Measurements from ENCODE around the gene CA14. TPM values are rescaled to one million over a fixed set of nuclear protein-coding genes. Genes with fewer than 3 reads are reported as not detected.
A peak's percentile ranks its signal among the peaks of the same experiment; 100 is the strongest.
"Not testable (repeated sequence)": the region's sequence is repeated elsewhere in the genome, so short reads cannot be mapped to it uniquely, and the experiment has no call there.

Gene CA14
- 0.14 TPM for polyA plus RNA-seq (2013, experiment 1 of 2; ENCODE audit: insufficient read length)
- polyA plus RNA-seq (2013, experiment 2 of 2; ENCODE audit: insufficient read length): 0.39 TPM

- no peak for DNase-seq
Observed at GRCh38 chr1:150257624-150258585, at the start of gene CA14. Gene CA14 (plus strand): TSS chr1:150257774. CDS start chr1:150258129, 355 bp downstream.

- DNase-seq: not testable (repeated sequence)
Observed at GRCh38 chr1:150208460-150208859, 49.1 kb upstream of the CA14 start.

- DNase-seq: no peak
Observed at GRCh38 chr1:150210091-150210490, 47.5 kb upstream of the CA14 start.

GRCh38 chr1:150210706-150211105 lies 46.9 kb upstream of the CA14 start:
- no peak for DNase-seq

- DNase-seq: no peak
Observed at GRCh38 chr1:150212070-150212469, 45.5 kb upstream of the CA14 start.

GRCh38 chr1:150213170-150214098 lies 44.1 kb upstream of the CA14 start:
- DNase-seq: peak; percentile 95

- not testable (repeated sequence) for DNase-seq
Observed at GRCh38 chr1:150214099-150214756, 43.3 kb upstream of the CA14 start.

GRCh38 chr1:150215855-150216254 lies 41.7 kb upstream of the CA14 start:
- not testable (repeated sequence) for DNase-seq

GRCh38 chr1:150221552-150221951 lies 36.0 kb upstream of the CA14 start:
- peak; percentile 47 for DNase-seq

- no peak for DNase-seq
Observed at GRCh38 chr1:150224983-150225382, 32.6 kb upstream of the CA14 start.

- no peak for DNase-seq
Observed at GRCh38 chr1:150225546-150225945, 32.0 kb upstream of the CA14 start.

GRCh38 chr1:150226486-150226885 lies 31.1 kb upstream of the CA14 start:
- no peak for DNase-seq

- no peak for DNase-seq
Observed at GRCh38 chr1:150227228-150227627, 30.3 kb upstream of the CA14 start.

GRCh38 chr1:150228246-150228645 lies 29.3 kb upstream of the CA14 start:
- not testable (repeated sequence) for DNase-seq

- not testable (repeated sequence) for DNase-seq
Observed at GRCh38 chr1:150232921-150233320, 24.7 kb upstream of the CA14 start.

- no peak for DNase-seq
Observed at GRCh38 chr1:150233359-150234308, 23.9 kb upstream of the CA14 start.

- no peak for DNase-seq
Observed at GRCh38 chr1:150234309-150234565, 23.3 kb upstream of the CA14 start.

GRCh38 chr1:150234566-150235293 lies 22.8 kb upstream of the CA14 start:
- DNase-seq: peak; percentile 75

- no peak for DNase-seq
Observed at GRCh38 chr1:150235294-150235851, 22.2 kb upstream of the CA14 start.

All from fibroblast of skin of scalp (primary cell).